ENCODE results near the gene MARCHF9.

MARCHF9 gene

DNA sequence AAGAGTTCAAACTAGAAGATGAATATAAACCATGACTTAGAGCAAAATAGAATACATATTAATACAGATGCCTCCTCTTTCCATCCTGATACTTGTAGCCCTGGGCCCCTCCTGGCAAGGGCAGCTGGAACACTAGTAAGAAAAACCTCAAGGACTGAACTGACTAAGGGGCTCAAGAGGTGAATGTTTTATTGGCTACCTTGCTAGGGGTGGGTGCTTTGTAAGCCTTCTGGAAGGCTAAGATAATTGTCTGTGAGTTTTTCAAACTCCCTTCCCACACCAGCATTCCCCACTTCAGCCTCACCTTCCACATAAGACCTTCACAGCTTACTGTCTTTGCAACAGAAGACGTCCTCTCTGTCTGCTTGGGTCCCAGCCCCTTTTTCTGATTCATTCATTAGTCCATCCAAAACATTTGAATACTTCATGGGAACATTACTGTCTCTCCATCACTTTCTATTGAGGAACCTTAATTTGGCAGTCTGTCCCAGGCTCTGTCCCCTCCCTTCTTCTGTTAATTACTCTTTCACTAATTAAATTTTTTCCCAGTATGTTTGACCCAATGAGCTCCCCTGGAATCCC is 1.1 kb upstream of the MARCHF9 start:
- no peak for DNase-seq (ENCODE audit: low read depth in 1 of 2, low spot score in 1 of 2)

DNA sequence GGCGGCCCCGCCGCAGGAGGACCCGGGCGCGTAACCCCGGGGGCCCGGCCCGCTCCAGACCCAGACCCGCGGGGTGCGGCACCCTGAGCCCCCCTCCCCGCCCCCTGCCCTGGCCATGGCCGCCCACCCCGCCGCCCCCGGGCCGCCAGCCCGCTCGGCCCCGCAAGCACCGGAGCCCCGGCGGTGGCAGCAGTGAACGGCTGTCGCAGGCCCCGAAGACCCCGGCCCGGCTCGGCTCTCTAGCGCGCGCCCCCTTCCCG is 221 bp downstream of the MARCHF9 start:
- DNase-seq (ENCODE audit: low read depth in 1 of 2, low spot score in 1 of 2): no peak

DNA sequence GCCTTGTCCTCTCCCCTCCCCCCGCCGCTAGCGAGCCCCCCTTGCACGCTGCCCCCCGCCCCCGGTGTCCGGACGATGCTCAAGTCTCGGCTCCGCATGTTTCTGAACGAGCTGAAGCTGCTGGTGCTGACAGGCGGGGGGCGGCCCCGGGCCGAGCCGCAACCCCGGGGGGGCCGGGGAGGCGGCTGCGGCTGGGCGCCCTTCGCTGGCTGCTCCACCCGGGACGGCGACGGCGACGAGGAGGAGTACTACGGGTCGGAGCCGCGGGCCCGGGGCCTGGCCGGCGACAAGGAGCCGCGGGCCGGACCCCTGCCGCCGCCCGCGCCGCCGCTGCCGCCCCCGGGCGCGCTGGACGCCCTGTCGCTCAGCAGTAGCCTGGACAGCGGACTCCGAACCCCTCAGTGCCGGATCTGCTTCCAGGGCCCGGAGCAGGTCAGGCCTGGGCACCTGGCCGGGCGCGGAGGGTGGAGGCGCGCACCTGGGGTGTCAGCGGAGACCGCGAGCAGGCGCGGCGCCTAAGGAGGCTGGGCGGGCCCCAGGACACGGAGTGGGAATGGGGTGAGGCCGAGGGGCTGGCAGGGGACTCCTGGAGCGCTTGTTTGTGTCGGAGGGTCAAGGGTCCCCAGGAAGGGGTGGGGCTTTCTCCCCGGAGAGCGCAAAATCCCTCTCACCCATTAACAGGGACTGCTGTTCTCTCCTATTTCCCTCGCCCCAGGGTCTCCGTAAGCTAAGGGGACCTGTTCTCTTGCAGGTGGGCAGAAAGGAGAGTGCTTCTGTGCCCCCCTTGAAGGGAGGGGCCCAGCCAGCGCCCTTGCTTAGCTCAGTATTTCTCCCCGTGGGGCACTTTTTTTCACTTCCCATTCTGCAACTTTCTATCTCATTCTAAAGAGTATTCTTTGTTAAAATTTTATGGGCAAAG is 810 bp downstream of the MARCHF9 start:
- DNase-seq (ENCODE audit: low read depth in 1 of 2, low spot score in 1 of 2): no peak

GRCh38 chr12:57756406-57757341 is 1.8 kb downstream of the MARCHF9 start:
- peak; percentile 56 to 59 for DNase-seq (ENCODE audit: low read depth in 1 of 2, low spot score in 1 of 2)

GRCh38 chr12:57757771-57758170 is 2.9 kb downstream of the MARCHF9 start:
- no peak for DNase-seq (ENCODE audit: low read depth in 1 of 2, low spot score in 1 of 2)

DNA sequence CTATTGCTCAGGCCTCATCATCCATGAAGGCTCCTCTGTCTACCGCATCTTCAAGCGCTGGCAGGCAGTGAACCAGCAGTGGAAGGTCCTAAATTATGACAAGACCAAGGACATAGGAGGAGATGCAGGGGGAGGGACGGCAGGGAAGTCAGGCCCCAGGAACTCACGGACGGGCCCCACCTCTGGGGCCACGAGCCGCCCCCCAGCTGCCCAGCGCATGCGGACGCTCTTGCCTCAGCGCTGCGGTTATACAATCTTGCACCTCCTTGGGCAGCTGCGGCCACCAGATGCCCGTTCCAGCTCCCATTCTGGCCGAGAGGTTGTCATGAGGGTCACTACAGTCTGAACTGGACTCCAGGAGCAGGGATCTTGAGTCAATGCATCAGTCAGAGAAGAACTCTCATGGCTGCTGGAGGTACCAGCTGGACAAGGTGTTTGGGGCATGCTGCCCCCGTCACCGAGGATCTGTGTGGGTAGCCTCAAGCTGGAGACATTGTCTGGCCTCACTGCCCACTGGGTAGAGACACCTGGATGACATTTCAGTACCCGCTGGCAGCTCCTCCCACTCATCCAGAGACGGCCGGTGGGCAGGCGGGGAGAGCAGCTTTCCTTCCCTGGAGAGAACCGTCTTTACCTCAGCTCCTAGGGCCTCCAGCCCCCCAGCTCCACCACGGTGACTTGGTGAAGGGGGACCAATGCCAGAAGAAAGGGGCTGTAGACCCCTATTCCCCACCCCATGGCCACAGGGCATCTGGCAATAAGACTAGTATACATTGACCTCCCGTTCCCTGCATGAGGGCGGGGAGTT is 3.9 kb downstream of the MARCHF9 start:
- DNase-seq (ENCODE audit: low read depth in 1 of 2, low spot score in 1 of 2): no peak

- DNase-seq (ENCODE audit: low read depth in 1 of 2, low spot score in 1 of 2): no peak
Observed at GRCh38 chr12:57759360-57759980, 4.6 kb downstream of the MARCHF9 start.

GRCh38 chr12:57760347-57760982 is 5.6 kb downstream of the MARCHF9 start:
- DNase-seq (ENCODE audit: low read depth in 1 of 2, low spot score in 1 of 2): no peak

DNA sequence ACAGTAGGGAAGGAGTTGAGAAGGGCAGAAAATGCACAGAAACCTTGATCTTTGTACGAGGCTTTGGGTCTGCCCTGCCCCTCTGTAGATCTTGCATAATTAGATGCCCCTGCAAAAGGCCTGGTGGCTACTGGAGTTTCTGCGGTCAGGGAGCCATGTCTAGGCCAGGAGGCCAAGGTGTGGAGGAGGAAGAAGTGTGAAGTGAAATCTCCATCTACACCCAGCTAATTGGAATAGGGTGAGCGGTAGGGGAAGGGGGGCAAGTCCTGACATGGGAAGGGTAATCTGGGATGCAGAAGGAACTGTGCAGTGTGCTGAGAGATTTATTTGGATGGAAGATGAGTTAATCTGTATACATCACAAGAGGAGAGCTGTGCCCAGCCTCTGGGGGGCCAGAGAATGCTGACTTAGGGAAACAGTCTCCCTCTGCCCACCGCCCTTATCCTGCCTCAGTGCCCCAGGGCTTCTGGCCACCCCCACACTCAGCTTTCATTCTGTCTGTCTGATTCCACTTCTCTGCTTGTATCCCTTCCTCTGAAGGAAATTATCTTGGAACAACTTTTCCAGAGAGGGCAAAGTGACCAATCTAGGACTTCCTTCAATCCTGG is 6.6 kb downstream of the MARCHF9 start:
- DNase-seq (ENCODE audit: low read depth in 1 of 2, low spot score in 1 of 2): no peak

DNA sequence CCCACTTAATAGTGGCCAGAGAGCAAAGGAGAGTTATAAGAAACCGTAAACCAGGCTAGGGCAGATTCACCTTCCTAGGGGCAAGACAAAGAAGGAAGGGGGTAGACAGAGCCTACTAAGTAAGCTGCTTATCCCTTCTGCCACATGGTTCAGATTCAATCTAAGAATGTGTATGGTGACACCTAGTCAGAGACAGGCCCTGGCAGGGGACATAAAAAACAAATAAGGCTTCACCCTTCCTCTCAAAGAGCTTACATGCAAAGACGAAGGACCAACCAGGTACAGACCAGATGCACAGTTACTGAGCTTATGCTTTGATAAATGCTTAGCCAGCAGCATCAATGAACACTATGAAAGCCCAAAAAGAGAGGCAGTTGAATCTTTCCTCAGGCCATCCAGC is 7.6 kb downstream of the MARCHF9 start:
- DNase-seq (ENCODE audit: low read depth in 1 of 2, low spot score in 1 of 2): no peak

GRCh38 chr12:57763881-57764661 is 9.2 kb downstream of the MARCHF9 start:
- DNase-seq (ENCODE audit: low read depth in 1 of 2, low spot score in 1 of 2): no peak

GRCh38 chr12:57764662-57765002 is 9.7 kb downstream of the MARCHF9 start:
- DNase-seq (ENCODE audit: low read depth in 1 of 2, low spot score in 1 of 2): no peak

- DNase-seq (ENCODE audit: low read depth in 1 of 2, low spot score in 1 of 2): peak in 1 of 2 donors; percentile 41
Observed at GRCh38 chr12:57765003-57765697, 10.2 kb downstream of the MARCHF9 start.

- DNase-seq (ENCODE audit: low read depth in 1 of 2, low spot score in 1 of 2): no peak
Observed at GRCh38 chr12:57765698-57766463, 11.0 kb downstream of the MARCHF9 start.

DNA sequence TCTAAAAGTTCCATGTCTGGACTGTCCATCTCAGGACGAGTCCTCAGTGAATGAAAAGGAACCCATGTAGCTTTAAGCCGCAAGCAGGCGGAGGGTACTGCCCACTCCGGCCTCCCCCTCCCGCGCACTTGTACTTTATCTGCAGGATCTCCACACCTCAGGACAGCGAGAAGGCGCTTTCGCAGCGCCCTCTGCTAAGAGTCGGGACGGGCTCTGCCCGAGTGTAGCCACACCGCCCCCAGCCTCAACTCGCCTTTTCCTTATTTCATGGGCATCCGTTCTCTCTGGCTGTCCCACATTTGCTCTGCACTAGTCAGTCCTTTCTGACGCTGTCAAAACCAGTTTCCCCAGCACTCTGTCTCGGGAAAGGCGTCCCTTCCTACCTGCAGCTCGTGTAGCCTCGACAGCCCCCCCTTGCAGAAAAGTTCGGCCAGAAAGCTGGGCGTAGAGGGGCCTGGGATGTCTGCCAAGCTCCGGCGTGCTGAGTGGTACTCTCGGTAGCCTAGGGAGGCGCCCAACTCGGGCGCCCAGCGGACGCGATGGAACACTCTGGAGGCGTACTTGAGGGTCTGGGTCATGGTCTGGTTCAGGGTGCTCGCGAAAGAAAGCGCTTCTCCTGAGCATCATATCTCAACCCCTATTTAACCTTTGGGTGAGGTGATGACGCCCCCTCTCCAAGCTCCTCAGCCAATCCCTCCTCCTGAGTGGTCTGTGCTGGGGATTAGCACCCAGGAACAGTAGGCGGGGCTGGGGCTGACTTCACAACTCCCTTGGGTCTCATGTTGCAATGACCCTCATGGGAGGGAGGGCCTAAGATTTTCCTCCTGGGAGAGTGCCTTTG is 11.8 kb downstream of the MARCHF9 start, which contains the start of gene CYP27B1:
CYP27B1 (minus strand) TSS at position 615 of the 841 bp plus-strand sequence; CDS start at position 578, 37 bp downstream.
- no peak for DNase-seq (ENCODE audit: low read depth in 1 of 2, low spot score in 1 of 2)

DNA sequence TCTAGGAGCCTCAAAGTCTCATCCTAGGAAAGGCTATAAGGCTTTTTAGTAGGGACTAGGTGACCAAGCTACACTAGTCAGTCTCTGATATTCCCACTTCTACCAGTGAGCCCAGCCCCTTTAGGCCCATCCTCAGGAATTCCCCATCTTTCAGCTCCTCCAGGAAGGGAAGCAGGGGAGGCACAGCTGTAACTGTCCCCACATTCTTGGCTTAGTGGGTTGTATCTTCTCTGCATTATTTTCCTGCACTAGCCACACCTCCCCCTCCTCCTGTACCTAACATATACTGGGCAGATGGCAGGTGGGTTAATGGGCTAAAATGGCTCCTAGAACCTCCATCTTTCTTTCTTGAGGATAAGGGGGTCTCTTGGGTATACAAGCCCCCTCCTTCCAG is 12.4 kb downstream of the MARCHF9 start:
- DNase-seq (ENCODE audit: low read depth in 1 of 2, low spot score in 1 of 2): no peak

GRCh38 chr12:57767876-57768275 is 13.0 kb downstream of the MARCHF9 start:
- no peak for DNase-seq (ENCODE audit: low read depth in 1 of 2, low spot score in 1 of 2)
